CD4-positive, alpha-beta memory T cell (primary cell): Measurements from ENCODE around the gene PER2. TPM values are rescaled to one million over a fixed set of nuclear protein-coding genes. Genes with fewer than 3 reads are reported as not detected.

ENCODE experiments used
- CTCF ChIA-PET: fragments of 350-600 bp; sonication (Branson Sonifier 250); formaldehyde crosslinking; loops from one replicate; lab custom pipeline; 2021; ENCODE audit warnings: inconsistent platforms; ENCODE audit not compliant: partially characterized antibody; lab: Charles Lee
- POLR2A ChIA-PET: fragments of 350-600 bp; sonication (Branson Sonifier 250); formaldehyde crosslinking; loops from one replicate; lab custom pipeline; 2021; ENCODE audit not compliant: partially characterized antibody; lab: Charles Lee
- DNase-seq, 5 donors: peaks; one replicate each; pipeline versions ENCODE4 v3.0.0 to v3.0.0-alpha.2; 2020 to 2022; ENCODE audit warnings: mixed read lengths in 1 of 5
- H3K27ac ChIP-seq: one replicate; pipeline ENCODE4 v1.7.0; 2013; ENCODE audit warnings: low read depth, low read length
- H3K27me3 ChIP-seq: 2 replicates; pipeline ENCODE4 v1.7.0; 2013; ENCODE audit warnings: mild to moderate bottlenecking, low read length, moderate library complexity; ENCODE audit not compliant: insufficient read depth
- H3K36me3 ChIP-seq: 2 replicates; pipeline ENCODE4 v1.7.0; 2013; ENCODE audit warnings: mild to moderate bottlenecking, low read length, moderate library complexity; ENCODE audit not compliant: insufficient read depth
- H3K4me1 ChIP-seq: 2 replicates; pipeline ENCODE4 v1.7.0; 2013; ENCODE audit warnings: mild to moderate bottlenecking, low read length, moderate library complexity; ENCODE audit not compliant: insufficient read depth
- H3K4me3 ChIP-seq, 2 donors: one replicate each; pipeline ENCODE4 v1.7.0; 2013; ENCODE audit warnings: low read length in 2 of 2, mild to moderate bottlenecking in 1 of 2
- H3K9me3 ChIP-seq, 2 donors: one replicate each; pipeline ENCODE4 v1.7.0; 2013; ENCODE audit warnings: low read length in 2 of 2, control low read depth in 1 of 2; ENCODE audit not compliant: control insufficient read depth in 1 of 2
- H3K27ac Mint-ChIP-seq, 7 donors: one replicate each; pipeline ENCODE4 v1.8.0; 2020 to 2021; ENCODE audit warnings: mixed read lengths in 7 of 7, mild to moderate bottlenecking in 6 of 7, inconsistent platforms in 3 of 7, moderate library complexity in 3 of 7
- H3K27me3 Mint-ChIP-seq, 2 donors: one replicate each; pipeline ENCODE4 v1.8.0; 2020 to 2021; ENCODE audit warnings: mixed read lengths in 2 of 2
- H3K36me3 Mint-ChIP-seq, 2 donors: one replicate each; pipeline ENCODE4 v1.8.0; 2020 to 2021; ENCODE audit warnings: mixed read lengths in 2 of 2, inconsistent platforms in 1 of 2, mild to moderate bottlenecking in 1 of 2
- H3K4me1 Mint-ChIP-seq, 4 donors: one replicate each; pipeline ENCODE4 v1.8.0; 2020 to 2021; ENCODE audit warnings: mixed read lengths in 4 of 4, mild to moderate bottlenecking in 1 of 4
- H3K4me3 Mint-ChIP-seq, 8 donors: one replicate each; pipeline ENCODE4 v1.8.0; 2020 to 2021; ENCODE audit warnings: mixed read lengths in 8 of 8, mild to moderate bottlenecking in 7 of 8, moderate library complexity in 6 of 8, inconsistent platforms in 3 of 8
- H3K9me3 Mint-ChIP-seq, 8 donors: one replicate each; pipeline ENCODE4 v1.8.0; 2020 to 2021; ENCODE audit warnings: mixed read lengths in 8 of 8, mild to moderate bottlenecking in 5 of 8, inconsistent platforms in 3 of 8, moderate library complexity in 1 of 8
- intact Hi-C: fragments of 100-400 bp; cut with micrococcal nuclease; formaldehyde crosslinking; loops from one replicate; pipeline ENCODE4 v1.15.1; 2023
- polyA plus RNA-seq, 2 donors: library from polyadenylated mRNA; unstranded; fragments of 300-500 nt; fragmentation: Illumina TruSeq; gene quantifications; one replicate each; pipeline ENCODE4 v1.2.3, GENCODE V29; 2021
- total RNA-seq, 2 experiments: library from RNA; stranded (reverse); gene quantifications; one replicate each; pipeline ENCODE4 v1.2.3, GENCODE V29; 2021

The PER2 gene
- total and polyA plus RNA-seq, 4 experiments from 2014 or later = 0.42 to 13.4 (median 8.4) TPM

DNA sequence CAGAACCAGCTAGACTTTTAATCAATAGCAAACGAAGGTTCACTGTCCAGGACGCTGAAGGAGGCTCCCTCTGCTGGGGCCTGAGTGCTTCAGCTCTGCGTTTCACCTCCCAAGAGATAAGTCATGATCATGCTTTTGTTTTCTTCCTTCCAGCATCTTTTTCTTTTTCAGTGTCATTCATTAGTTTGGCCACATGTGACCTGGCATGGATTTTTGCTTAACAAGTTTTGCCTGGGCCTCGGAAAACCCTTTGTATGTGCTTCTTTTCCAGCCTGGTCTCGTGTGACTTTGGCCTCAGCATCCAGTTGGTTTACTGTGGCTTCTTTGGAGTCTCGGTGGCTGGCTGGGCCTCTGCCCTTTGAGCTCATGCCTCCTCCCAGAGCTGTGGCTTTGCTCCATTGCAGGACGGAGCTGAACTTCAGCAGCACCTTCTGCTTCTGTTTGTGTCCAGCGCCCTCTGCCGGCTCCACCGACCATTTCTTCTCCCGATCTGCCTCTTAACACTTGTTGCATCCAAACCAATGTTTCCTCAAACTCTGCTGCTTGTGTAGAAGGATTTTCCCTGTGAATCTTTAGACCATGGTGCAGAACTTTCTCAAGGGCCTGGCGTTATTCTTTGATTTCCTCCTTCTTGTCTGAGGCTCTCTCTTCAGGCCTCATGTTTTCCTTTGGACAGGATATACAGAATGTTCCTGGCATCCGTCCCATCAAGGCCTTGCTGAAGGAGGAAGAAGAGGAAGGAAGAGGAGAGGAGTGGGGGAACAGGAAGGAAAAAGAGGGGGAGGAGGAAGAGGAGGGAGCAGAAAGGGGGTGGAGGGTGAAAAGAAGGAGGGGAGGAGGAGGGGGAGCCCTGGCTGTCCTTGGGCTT lies 25.0 kb downstream of the PER2 start:
- H3K9me3 Mint-ChIP-seq = no peaks in the 10 kb centered on the region
- H3K36me3 ChIP-seq = peaks cover 4% of the 10 kb centered on the region

DNA sequence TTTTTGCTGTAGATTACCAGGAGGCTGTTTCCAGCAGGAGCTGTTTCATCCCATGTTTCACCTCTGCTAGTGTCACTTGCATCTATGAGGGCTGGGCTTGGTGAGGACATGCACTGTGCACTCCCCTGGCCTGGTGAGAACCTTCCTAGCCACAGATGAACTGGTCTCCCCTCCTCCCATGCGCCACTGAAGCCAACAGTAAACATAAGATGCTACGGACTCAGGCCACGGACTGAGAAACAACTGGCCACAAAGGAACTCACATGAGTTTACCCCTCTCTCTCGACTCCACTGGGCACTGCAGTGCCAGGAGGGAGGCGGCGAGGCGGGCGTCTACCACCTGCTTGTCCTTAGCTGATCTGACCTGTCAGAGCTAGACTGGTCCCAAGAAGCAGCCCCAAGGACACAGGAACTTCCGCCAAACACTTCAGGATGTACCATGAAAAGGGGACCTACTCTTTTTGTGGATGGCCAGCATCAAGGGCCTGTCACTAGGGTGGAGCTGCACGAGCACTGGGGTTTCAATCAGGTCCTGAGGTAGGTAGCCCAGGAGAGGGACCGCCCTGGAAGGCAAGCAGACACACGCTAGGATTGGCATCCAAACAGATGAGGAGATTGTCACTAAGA lies 25.8 kb downstream of the PER2 start:
- Histone ChIP-seq H3K36me3 (peaks cover 12% of the 10 kb centered on the region), H3K4me3 (no peak overlapping the region), H3K9me3 (no peaks in the 10 kb centered on the region), H3K4me1 (no peaks in the 10 kb centered on the region), H3K27ac (no peak overlapping the region), H3K27me3 (no peaks in the 10 kb centered on the region)
- peaks cover 21 to 43% of the 10 kb centered on the region in 2 donors for H3K36me3 Mint-ChIP-seq
- H3K4me1 Mint-ChIP-seq = peaks cover 7 to 18% (median 9%) of the 10 kb centered on the region in 4 donors
- no peak for DNase-seq
- H3K27ac Mint-ChIP-seq = no peak overlapping the region
- H3K4me3 Mint-ChIP-seq = no peak overlapping the region
- CTCF ChIA-PET = interaction anchor here (0.6 to 4.9 kb wide), 24 partner anchors 8 to 791 kb away, joined by 3 to 25 read pairs (median 4); no protein-coding TSS in a partner anchor
- intact Hi-C loops = loop anchor here (1.0 kb wide), 4 partner anchors 102 to 589 kb away; no protein-coding TSS in a partner anchor
- no peaks in the 10 kb centered on the region for H3K9me3 Mint-ChIP-seq
- POLR2A ChIA-PET = interaction anchor here (1.0 kb wide), 1 partner anchor 404 kb away, joined by 3 read pairs; no protein-coding TSS in a partner anchor
- no peaks in the 10 kb centered on the region for H3K27me3 Mint-ChIP-seq

More for the DNA sequence above, 25.0 kb downstream of the PER2 start:
- Mint-ChIP-seq H3K36me3 (peaks cover 22 to 43% of the 10 kb centered on the region in 2 donors), H3K27me3 (no peaks in the 10 kb centered on the region), H3K4me3 (peak overlapping the region in 2 of 8 donors; percentile 30 to 43), H3K27ac (peak overlapping the region in 2 of 7 donors; percentile 25 to 52), H3K4me1 (peaks cover 7 to 18% (median 9%) of the 10 kb centered on the region in 4 donors)
- CTCF ChIA-PET = interaction anchor here (0.6 to 4.9 kb wide), 33 partner anchors 9 to 792 kb away, joined by 3 to 25 read pairs (median 4); no protein-coding TSS in a partner anchor
- intact Hi-C loops = loop anchor here (1.0 kb wide), 4 partner anchors 103 to 590 kb away; no protein-coding TSS in a partner anchor
- Histone ChIP-seq H3K4me1 (no peaks in the 10 kb centered on the region), H3K9me3 (no peaks in the 10 kb centered on the region), H3K27me3 (no peaks in the 10 kb centered on the region), H3K27ac (no peak overlapping the region), H3K4me3 (no peak overlapping the region)
- peak; percentile 64 to 70 (median 68) for DNase-seq
- POLR2A ChIA-PET = interaction anchor here (1.0 kb wide), 1 partner anchor 405 kb away, joined by 3 read pairs; no protein-coding TSS in a partner anchor

DNA sequence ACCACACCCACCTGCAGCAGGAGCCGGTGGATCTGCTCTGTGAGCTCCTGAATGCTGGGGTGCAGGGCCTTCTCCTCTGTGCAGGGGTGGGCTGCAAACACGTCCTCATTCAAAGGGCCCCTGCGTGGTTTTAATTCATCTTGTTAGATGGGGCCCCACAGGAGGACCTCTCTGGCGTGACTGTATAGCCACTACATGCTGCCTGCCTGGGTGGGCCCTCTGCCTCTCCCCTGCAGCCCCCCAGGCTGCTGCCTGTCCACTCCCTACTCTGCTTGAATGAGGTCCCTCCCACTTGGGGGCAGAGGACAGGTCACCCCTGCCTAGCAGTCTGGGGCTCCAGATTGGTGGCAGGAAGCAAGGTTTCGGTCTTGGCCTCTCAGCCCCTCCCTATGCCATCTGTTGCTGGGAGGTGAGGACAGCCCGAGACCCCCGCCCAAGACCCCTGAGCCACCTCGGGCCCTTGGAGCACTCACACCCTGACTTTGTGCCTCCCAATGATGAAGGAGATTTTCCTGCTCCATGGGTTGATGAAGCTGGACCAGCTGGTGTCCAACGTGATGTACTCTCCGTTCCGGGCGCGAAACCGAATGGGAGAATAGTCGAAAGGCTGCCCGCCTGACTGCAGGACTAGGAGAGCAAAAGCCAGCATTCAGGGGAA lies 26.6 kb downstream of the PER2 start:
- no peak overlapping the region for H3K4me3 ChIP-seq
- H3K27ac Mint-ChIP-seq = no peak overlapping the region
- H3K4me1 Mint-ChIP-seq = peaks cover 6 to 22% (median 8%) of the 10 kb centered on the region in 4 donors
- H3K4me1 ChIP-seq = no peaks in the 10 kb centered on the region
- no peaks in the 10 kb centered on the region for H3K27me3 Mint-ChIP-seq
- intact Hi-C loops = no loop called here
- no peaks in the 10 kb centered on the region for H3K9me3 ChIP-seq
- H3K27me3 ChIP-seq = no peaks in the 10 kb centered on the region
- H3K36me3 Mint-ChIP-seq = peaks cover 14 to 39% of the 10 kb centered on the region in 2 donors
- POLR2A ChIA-PET = no interaction called here
- peaks cover 12% of the 10 kb centered on the region for H3K36me3 ChIP-seq
- no peaks in the 10 kb centered on the region for H3K9me3 Mint-ChIP-seq
- DNase-seq = no peak
- H3K4me3 Mint-ChIP-seq = no peak overlapping the region
- no peak overlapping the region for H3K27ac ChIP-seq
- CTCF ChIA-PET = interaction anchor here (0.8 to 4.9 kb wide), 5 partner anchors 8 to 749 kb away, joined by 3 to 21 read pairs (median 13); no protein-coding TSS in a partner anchor

DNA sequence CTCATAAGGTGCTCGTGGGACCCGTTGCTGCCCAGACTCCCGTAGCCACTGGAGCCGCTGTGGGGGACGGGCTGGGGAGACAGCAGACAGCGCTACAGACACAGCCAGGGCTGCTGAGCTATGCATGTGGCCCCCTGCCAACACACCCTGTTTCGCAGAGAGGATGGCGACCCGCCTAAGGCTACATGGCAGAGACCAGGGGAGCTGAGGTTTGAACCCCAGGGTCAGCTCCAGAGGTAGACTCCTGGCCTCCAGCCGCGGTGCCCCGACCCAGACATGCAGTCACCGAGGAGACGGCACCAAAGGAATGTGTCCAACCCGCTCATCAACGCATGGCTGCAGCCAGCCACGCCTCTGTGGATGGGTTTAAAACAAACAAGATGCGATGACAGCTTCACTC lies 27.5 kb downstream of the PER2 start:
- Histone ChIP-seq H3K36me3 (peaks cover 12% of the 10 kb centered on the region), H3K9me3 (no peaks in the 10 kb centered on the region), H3K4me3 (no peak overlapping the region), H3K27ac (no peak overlapping the region), H3K27me3 (no peaks in the 10 kb centered on the region), H3K4me1 (no peaks in the 10 kb centered on the region)
- intact Hi-C loops = no loop called here
- Mint-ChIP-seq H3K36me3 (peaks cover 15 to 44% of the 10 kb centered on the region in 2 donors), H3K27me3 (no peaks in the 10 kb centered on the region), H3K4me3 (no peak overlapping the region), H3K9me3 (no peaks in the 10 kb centered on the region), H3K27ac (peak overlapping the region in 1 of 7 donors; percentile 32), H3K4me1 (peaks cover 6 to 23% (median 11%) of the 10 kb centered on the region in 4 donors)
- ChIA-PET CTCF (interaction anchor here (0.8 to 1.9 kb wide), 6 partner anchors 7 to 748 kb away, joined by 3 to 4 read pairs (median 3); no protein-coding TSS in a partner anchor), POLR2A (no interaction called here)
- DNase-seq = peak in 1 of 5 donors; percentile 5

DNA sequence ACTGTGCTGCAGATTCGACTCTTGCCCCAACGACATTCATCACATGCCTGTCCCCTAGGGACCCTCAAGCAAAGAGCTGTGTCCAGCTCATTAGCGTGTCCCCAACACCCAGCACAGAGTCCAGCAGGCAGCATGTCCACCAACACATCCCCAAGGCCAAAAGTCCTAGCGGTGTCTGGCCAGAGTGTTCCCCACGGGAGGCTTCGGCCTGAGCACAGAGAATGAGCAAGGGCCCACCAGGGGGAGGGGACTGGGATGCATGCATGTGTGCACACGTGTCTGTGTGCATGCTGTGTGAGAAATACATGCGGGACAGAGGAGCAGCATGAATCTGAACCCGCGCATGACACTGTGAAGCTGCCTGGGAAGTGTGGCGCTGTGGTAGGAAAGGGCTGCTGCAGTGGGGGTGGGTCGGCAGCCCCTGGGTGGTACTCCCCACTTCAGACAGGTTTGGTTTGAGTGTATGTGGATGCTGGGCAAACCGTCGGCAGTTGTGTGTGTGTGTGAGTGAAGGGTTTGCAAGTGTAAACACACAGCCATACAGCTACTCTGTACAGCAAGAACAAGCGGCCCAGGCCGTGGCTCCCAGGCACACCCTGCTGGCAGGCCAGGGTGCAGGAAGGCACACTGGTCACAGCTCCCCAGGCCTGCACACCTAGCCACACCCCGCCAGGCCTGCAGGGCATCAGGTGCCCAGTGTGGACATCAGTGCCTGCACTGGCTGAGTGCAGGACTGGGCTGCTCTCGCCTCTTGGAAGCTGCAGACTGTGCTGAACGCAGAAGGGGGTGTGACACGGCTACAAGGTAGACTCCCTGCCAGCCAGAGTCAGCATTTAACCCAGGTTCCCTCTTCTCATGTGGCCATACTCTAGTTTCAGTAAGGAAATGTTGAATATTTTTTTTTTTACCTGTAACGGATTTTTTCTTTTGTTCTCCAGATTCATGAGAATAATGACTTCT lies 29.1 kb downstream of the PER2 start:
- Mint-ChIP-seq H3K27me3 (no peaks in the 10 kb centered on the region), H3K4me1 (peaks cover 6 to 23% (median 11%) of the 10 kb centered on the region in 4 donors), H3K27ac (peak overlapping the region in 4 of 7 donors; percentile 21 to 57 (median 22)), H3K36me3 (peaks cover 24 to 52% of the 10 kb centered on the region in 2 donors), H3K4me3 (no peak overlapping the region), H3K9me3 (no peaks in the 10 kb centered on the region)
- ChIA-PET POLR2A (no interaction called here), CTCF (interaction anchor here (1.4 to 1.9 kb wide), 2 partner anchors 19 to 291 kb away, joined by 3 to 4 read pairs; no protein-coding TSS in a partner anchor)
- intact Hi-C loops = loop anchor here (1.0 kb wide), 1 partner anchor 336 kb away; no protein-coding TSS in a partner anchor
- H3K4me3 ChIP-seq = no peak overlapping the region
- peak in 1 of 5 donors; percentile 33 for DNase-seq
- no peak overlapping the region for H3K27ac ChIP-seq
- H3K4me1 ChIP-seq = no peaks in the 10 kb centered on the region
- H3K9me3 ChIP-seq = no peaks in the 10 kb centered on the region
- H3K36me3 ChIP-seq = peaks cover 19% of the 10 kb centered on the region
- H3K27me3 ChIP-seq = no peaks in the 10 kb centered on the region
